ENCODE results near the gene TGFBR3L.

TGFBR3L gene

GRCh38 chr19:7903244-7904073 is 11.2 kb upstream of the TGFBR3L start, which contains the start of gene MAP2K7:
MAP2K7 (plus strand) TSS chr19:7903877; CDS start chr19:7903945, 68 bp downstream.
- DNase-seq (ENCODE audit: low read depth in 1 of 2, low spot score in 1 of 2), result peak; percentile 100

DNA sequence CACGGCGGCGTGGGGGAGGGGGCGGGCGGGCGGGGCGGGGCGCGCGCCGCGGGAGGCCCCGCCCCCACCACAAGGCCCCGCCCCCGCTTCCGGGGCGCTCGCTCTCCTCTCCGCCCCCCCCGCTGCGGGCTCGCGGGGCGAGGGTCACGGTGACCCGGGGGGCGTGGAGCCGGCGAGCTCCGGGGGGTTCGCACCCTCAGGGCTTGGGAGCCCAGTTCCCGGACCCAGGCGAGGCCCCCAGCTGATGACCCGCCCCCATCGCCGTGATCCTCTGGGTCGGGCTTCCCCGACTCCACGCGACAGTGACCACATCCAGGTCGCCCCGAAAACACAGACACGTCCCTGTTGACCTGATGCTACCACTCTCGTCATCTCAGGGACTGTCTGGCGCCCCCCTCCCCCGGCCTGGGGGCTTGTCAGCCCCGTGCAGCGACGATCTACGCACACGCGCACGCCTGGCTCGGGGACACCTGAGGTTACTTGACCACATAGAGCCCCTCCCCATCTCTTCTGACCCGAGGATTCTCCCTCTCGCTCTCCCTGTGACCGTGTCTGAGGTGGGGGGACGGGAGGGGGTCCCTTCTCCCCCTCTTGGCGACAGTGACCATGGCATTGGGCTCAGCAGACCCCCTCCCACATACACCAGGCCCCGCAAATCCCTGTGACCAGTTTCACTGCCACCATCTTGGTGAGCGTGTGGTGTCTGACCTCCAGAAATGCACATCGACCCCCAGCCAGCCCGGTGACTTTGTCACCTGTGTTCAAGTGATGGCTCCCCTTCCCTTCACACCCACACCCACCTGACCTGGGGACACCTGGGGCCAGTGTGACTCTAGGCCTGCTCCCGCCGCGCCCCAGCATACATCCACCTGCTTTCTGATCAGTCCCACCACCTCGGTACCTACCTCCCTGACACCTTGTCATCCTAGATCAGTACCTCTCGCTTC is 10.3 kb upstream of the TGFBR3L start:
- DNase-seq (ENCODE audit: low read depth in 1 of 2, low spot score in 1 of 2), result no peak

DNA sequence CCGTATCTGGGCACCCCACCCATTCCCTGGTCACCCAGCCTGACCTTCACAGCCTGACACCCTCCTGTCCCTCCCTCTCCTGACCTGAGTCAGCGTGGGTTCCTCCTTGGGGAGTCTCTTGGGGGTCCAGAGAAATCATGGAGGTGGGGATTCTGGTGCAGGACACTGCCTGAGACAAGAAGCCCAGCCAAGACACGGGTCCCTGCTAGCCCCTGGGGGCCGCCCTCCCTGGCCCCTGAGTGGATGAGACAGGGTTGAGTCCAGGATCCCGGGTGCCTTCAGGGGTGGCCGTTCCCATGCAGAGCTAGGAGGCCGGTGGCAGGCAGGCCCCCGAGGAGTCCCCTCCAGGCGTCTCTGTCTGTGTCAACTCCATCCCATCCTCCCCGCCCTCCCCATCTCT is 9.4 kb upstream of the TGFBR3L start:
- no peak for DNase-seq (ENCODE audit: low read depth in 1 of 2, low spot score in 1 of 2)

GRCh38 chr19:7905859-7906258 is 8.8 kb upstream of the TGFBR3L start:
- no peak for DNase-seq (ENCODE audit: low read depth in 1 of 2, low spot score in 1 of 2)

DNA sequence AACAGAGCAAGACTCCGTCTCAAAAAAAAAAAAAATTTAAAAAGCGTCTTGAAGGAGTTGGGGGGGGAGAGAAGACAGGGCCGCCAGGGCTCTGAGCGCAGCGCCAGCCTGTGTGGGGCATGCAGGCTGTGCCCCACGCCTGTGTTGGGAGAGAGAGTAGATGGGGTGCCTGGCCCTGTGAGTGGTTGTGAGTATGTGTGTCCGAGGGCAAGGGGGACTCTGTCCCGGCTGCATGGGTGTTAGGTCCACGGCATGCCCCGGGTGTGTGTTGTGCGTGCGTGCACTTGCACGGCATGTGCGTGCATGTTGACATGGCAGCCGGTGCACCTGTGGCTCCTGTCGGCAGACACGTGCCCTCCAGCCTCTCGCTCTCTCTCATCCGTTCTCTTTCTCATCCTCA is 7.5 kb upstream of the TGFBR3L start:
- no peak for DNase-seq (ENCODE audit: low read depth in 1 of 2, low spot score in 1 of 2)

GRCh38 chr19:7907544-7907943 is 7.1 kb upstream of the TGFBR3L start:
- DNase-seq (ENCODE audit: low read depth in 1 of 2, low spot score in 1 of 2), result no peak

DNA sequence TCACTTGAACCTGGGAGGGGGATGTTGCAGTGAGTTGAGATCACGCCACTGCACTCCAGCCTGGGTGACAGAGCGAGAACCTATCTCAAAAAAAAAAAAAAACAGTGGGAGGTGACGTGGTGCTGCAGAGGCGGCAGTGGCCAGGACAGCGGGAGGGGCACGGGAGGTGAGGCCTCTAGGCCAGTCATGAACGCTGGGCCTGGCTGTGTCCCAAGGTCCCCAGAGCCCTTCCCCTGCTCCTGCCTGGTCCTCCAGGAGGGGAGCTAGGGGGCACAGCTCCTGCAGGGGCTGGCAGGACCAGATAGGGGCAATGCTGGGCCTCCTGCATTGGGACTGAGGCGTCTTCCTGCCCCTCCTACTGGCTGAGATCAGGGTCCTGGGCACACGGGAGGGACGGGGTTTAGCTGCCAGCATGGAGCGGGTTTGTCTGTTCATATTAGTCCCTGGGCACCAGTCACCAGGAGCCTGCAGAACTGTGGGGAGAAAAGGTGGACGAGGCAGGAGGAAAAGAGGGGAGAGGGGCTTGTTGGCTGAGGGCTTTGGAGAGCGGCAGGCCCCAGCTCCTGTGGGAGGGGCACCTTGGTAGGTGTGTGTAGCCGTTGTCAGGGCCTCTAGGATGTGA is 6.4 kb upstream of the TGFBR3L start:
- no peak for DNase-seq (ENCODE audit: low read depth in 1 of 2, low spot score in 1 of 2)

DNA sequence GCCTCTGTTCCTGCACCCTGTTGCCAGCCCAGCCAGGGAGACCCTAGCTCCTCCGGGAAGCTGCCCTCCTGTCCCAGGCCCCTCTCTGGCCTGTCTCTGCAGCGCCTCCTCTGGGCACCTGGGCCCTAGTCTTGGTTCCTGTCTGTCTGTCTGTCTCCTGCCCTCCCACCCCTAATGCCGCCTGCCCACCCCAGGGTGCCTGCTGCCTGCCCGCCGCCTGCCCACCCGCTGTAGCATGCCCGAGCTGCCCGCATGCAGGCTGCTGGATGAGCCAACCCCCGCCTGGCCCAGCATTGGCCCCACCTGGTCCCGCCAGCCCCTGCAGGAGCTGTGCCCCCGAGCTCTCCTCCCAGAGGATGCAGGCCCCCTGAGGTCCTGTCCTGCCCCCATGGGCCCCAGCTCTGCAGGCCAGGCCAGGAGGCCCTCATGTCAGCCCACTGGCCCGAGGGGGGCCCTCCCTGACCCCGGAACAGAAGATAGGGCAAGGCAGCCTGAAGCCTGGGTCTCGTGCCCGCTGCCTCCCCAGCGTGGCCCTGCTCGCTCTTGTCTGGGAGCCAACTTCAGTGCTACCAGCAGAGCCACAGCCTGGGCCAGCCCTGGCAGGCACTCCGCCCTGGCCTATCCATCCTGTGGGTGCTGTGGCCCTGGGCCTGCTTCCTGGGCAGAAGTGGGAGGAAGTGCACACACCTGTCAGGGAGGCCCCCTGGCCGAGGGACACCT is 5.7 kb upstream of the TGFBR3L start:
- no peak for DNase-seq (ENCODE audit: low read depth in 1 of 2, low spot score in 1 of 2)

GRCh38 chr19:7909471-7910067 is 5.1 kb upstream of the TGFBR3L start:
- DNase-seq (ENCODE audit: low read depth in 1 of 2, low spot score in 1 of 2), result no peak

DNA sequence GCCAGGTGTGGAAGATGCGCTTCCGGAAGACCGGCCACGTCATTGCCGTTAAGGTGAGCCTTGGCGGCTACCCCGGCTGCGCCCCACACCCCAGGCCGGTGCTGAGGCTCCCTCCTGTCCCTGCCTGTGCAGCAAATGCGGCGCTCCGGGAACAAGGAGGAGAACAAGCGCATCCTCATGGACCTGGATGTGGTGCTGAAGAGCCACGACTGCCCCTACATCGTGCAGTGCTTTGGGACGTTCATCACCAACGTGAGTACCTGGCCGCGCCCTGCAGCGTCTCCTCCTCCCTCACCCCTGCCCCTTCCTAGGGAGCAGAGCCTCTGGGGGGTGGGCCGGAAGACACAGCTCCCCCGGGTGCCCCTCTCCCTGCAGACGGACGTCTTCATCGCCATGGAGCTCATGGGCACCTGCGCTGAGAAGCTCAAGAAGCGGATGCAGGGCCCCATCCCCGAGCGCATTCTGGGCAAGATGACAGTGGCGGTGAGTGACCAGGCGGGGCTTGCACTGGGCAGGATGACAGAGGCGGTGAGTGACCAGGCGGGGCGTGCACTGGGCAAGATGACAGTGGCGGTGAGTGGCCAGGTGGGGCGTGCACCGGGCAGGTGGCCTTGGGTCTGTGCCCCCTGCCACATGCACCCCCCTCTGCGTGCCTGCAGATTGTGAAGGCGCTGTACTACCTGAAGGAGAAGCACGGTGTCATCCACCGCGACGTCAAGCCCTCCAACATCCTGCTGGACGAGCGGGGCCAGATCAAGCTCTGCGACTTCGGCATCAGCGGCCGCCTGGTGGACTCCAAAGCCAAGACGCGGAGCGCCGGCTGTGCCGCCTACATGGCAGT is 4.1 kb upstream of the TGFBR3L start:
- DNase-seq (ENCODE audit: low read depth in 1 of 2, low spot score in 1 of 2), result no peak

- DNase-seq (ENCODE audit: low read depth in 1 of 2, low spot score in 1 of 2), result no peak
Measured at GRCh38 chr19:7911508-7912143, 3.0 kb upstream of the TGFBR3L start.

GRCh38 chr19:7912144-7912696 is 2.4 kb upstream of the TGFBR3L start:
- DNase-seq (ENCODE audit: low read depth in 1 of 2, low spot score in 1 of 2), result no peak

- no peak for DNase-seq (ENCODE audit: low read depth in 1 of 2, low spot score in 1 of 2)
Measured at GRCh38 chr19:7912697-7913564, 1.7 kb upstream of the TGFBR3L start.

DNA sequence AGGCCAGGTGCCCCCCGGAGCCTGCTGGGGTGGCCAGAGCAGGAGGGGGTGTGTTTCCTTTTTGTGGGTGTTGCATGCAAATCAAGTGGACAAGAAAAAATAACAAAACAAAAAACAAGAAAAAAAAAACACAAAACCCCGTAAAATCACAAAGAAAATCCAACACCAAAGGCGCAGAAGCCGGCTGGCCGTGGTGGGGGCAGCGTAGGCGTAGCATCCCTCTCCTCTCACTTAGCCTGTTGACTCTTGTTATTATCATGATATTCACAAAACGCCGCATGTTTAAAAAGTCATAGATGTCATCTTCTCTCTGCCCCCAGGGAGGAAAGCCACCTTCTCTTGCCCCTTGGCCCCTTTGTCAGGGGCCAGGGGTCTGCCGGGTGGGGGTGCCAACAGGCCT is 978 bp upstream of the TGFBR3L start:
- DNase-seq (ENCODE audit: low read depth in 1 of 2, low spot score in 1 of 2), result no peak

DNA sequence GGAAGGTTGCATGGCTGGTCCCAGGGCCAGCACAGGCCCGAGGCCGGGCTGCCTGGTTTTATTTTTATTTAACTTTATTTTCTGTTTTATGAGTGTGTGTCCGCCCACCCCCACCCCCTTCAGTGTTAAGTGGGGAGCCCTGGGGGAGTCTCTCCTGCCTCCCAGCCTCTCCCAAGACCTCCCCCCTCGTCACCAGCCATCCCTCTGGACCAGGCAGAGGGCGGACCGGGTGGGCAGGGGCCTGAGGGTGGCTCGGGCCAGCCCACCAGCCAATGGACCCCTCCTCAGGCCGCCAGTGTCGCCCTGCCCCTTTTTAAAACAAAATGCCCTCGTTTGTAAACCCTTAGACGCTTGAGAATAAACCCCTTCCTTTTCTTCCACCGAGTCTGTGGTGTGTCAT is 531 bp upstream of the TGFBR3L start:
- DNase-seq (ENCODE audit: low read depth in 1 of 2, low spot score in 1 of 2), result no peak

- no peak for DNase-seq (ENCODE audit: low read depth in 1 of 2, low spot score in 1 of 2)
Measured at GRCh38 chr19:7915250-7916102, 846 bp downstream of the TGFBR3L start.
